Measurements from ENCODE around the gene LY6G6F.

GRCh38 chr6:31744422-31744821, 37.8 kb downstream of the LY6G6F start:
- TF ChIP-seq POLR2A (IDR thresholded peaks at IDR 0.05) (no peak), CTCF (IDR thresholded peaks at IDR 0.05) (no peak)

All from transverse colon (tissue), 3 donors.